ENCODE results near the gene HUNK.

HUNK gene

GRCh38 chr21:31920275-31920674 is 47.5 kb downstream of the HUNK start:
- no peak overlapping the region for H2BK12ac ChIP-seq (ENCODE audit: low read length)
- no peak overlapping the region for H3K9ac ChIP-seq (ENCODE audit: low read length)
- no peak overlapping the region for H3K18ac ChIP-seq (ENCODE audit: low read length)
- no peak overlapping the region for H4K8ac ChIP-seq (ENCODE audit: low read depth, low read length)
- no peaks in the 10 kb centered on the region for H3K4me1 ChIP-seq (ENCODE audit: control insufficient read depth in 1 of 2, insufficient read depth in 2 of 2, low read length in 2 of 2)
- H3K23ac ChIP-seq (ENCODE audit: low read length): no peak overlapping the region
- no peak overlapping the region for H2BK5ac ChIP-seq (ENCODE audit: low read depth, low read length, poor library complexity)
- H3K9me3 ChIP-seq (ENCODE audit: insufficient read depth, low read depth, low read length): peaks cover 2% of the 10 kb centered on the region
- no peak overlapping the region for H3K4me3 ChIP-seq (ENCODE audit: low read depth, low read length)
- H3K36me3 ChIP-seq (ENCODE audit: control insufficient read depth in 1 of 2, insufficient read depth in 2 of 2, low read length in 2 of 2): no peaks in the 10 kb centered on the region
- WGBS (ENCODE audit: extremely low coverage, insufficient coverage, insufficient read length): no CpG with 5 or more reads among the region's 1 CpG
- H3K4ac ChIP-seq (ENCODE audit: low read depth, low read length): no peak overlapping the region
- no peak overlapping the region for H4K12ac ChIP-seq (ENCODE audit: low read depth, low read length)
- no peak overlapping the region for H2BK120ac ChIP-seq (ENCODE audit: insufficient read depth, low read length, poor library complexity)
- no peak overlapping the region for H3K4me2 ChIP-seq (ENCODE audit: low read length)
- no peak overlapping the region for H3K14ac ChIP-seq (ENCODE audit: low read length)
- H3K79me1 ChIP-seq (ENCODE audit: low read length): no peaks in the 10 kb centered on the region
- peak in 1 of 2 donors; percentile 65 for DNase-seq
- no peak overlapping the region for H4K91ac ChIP-seq (ENCODE audit: low read depth, low read length)
- H2AFZ ChIP-seq (ENCODE audit: insufficient read depth, low read length, poor library complexity): no peak overlapping the region
- no peak overlapping the region for H2AK5ac ChIP-seq (ENCODE audit: low read length)
- H3K79me2 ChIP-seq (ENCODE audit: control insufficient read depth, insufficient read depth, low read length, poor library complexity): no peaks in the 10 kb centered on the region
- H3K27me3 ChIP-seq (ENCODE audit: insufficient read depth, low read length): no peaks in the 10 kb centered on the region
- H3K27ac ChIP-seq (ENCODE audit: low read depth, low read length): no peak overlapping the region

GRCh38 chr21:31921079-31921478 is 48.3 kb downstream of the HUNK start:
- Histone ChIP-seq H2BK12ac (ENCODE audit: low read length) (no peak overlapping the region), H3K23ac (ENCODE audit: low read length) (no peak overlapping the region), H3K9ac (ENCODE audit: low read length) (no peak overlapping the region), H2BK5ac (ENCODE audit: low read depth, low read length, poor library complexity) (no peak overlapping the region), H3K27ac (ENCODE audit: low read depth, low read length) (no peak overlapping the region), H3K4me1 (ENCODE audit: control insufficient read depth in 1 of 2, insufficient read depth in 2 of 2, low read length in 2 of 2) (no peaks in the 10 kb centered on the region), H3K18ac (ENCODE audit: low read length) (no peak overlapping the region), H4K91ac (ENCODE audit: low read depth, low read length) (no peak overlapping the region), H3K27me3 (ENCODE audit: insufficient read depth, low read length) (no peaks in the 10 kb centered on the region), H3K79me1 (ENCODE audit: low read length) (no peaks in the 10 kb centered on the region), H3K9me3 (ENCODE audit: insufficient read depth, low read depth, low read length) (peaks cover 2% of the 10 kb centered on the region), H2BK120ac (ENCODE audit: insufficient read depth, low read length, poor library complexity) (no peak overlapping the region), H2AK5ac (ENCODE audit: low read length) (no peak overlapping the region), H3K36me3 (ENCODE audit: control insufficient read depth in 1 of 2, insufficient read depth in 2 of 2, low read length in 2 of 2) (no peaks in the 10 kb centered on the region), H3K4me2 (ENCODE audit: low read length) (no peak overlapping the region), H3K4me3 (ENCODE audit: low read depth, low read length) (no peak overlapping the region), H2AFZ (ENCODE audit: insufficient read depth, low read length, poor library complexity) (no peak overlapping the region), H4K12ac (ENCODE audit: low read depth, low read length) (no peak overlapping the region), H3K14ac (ENCODE audit: low read length) (no peak overlapping the region), H3K79me2 (ENCODE audit: control insufficient read depth, insufficient read depth, low read length, poor library complexity) (no peaks in the 10 kb centered on the region), H3K4ac (ENCODE audit: low read depth, low read length) (no peak overlapping the region), H4K8ac (ENCODE audit: low read depth, low read length) (no peak overlapping the region)
- DNase-seq: peak; percentile 40 to 62
- no CpG with 5 or more reads among the region's 6 CpGs for WGBS (ENCODE audit: extremely low coverage, insufficient coverage, insufficient read length)

- peaks cover 2% of the 10 kb centered on the region for H3K9me3 ChIP-seq (ENCODE audit: insufficient read depth, low read depth, low read length)
- no peaks in the 10 kb centered on the region for H3K27me3 ChIP-seq (ENCODE audit: insufficient read depth, low read length)
- H3K27ac ChIP-seq (ENCODE audit: low read depth, low read length): no peak overlapping the region
- H3K4me3 ChIP-seq (ENCODE audit: low read depth, low read length): no peak overlapping the region
- H3K79me2 ChIP-seq (ENCODE audit: control insufficient read depth, insufficient read depth, low read length, poor library complexity): no peaks in the 10 kb centered on the region
- H2AK5ac ChIP-seq (ENCODE audit: low read length): no peak overlapping the region
- no peak overlapping the region for H3K4me2 ChIP-seq (ENCODE audit: low read length)
- no peak overlapping the region for H4K8ac ChIP-seq (ENCODE audit: low read depth, low read length)
- H2BK120ac ChIP-seq (ENCODE audit: insufficient read depth, low read length, poor library complexity): no peak overlapping the region
- DNase-seq: peak; percentile 70 to 74
- H3K4ac ChIP-seq (ENCODE audit: low read depth, low read length): no peak overlapping the region
- no peak overlapping the region for H2BK5ac ChIP-seq (ENCODE audit: low read depth, low read length, poor library complexity)
- no peak overlapping the region for H4K91ac ChIP-seq (ENCODE audit: low read depth, low read length)
- no peaks in the 10 kb centered on the region for H3K36me3 ChIP-seq (ENCODE audit: control insufficient read depth in 1 of 2, insufficient read depth in 2 of 2, low read length in 2 of 2)
- H2BK12ac ChIP-seq (ENCODE audit: low read length): no peak overlapping the region
- H3K9ac ChIP-seq (ENCODE audit: low read length): no peak overlapping the region
- no peaks in the 10 kb centered on the region for H3K79me1 ChIP-seq (ENCODE audit: low read length)
- no peak overlapping the region for H4K12ac ChIP-seq (ENCODE audit: low read depth, low read length)
- no CpG with 5 or more reads among the region's 10 CpGs for WGBS (ENCODE audit: extremely low coverage, insufficient coverage, insufficient read length)
- no peak overlapping the region for H3K18ac ChIP-seq (ENCODE audit: low read length)
- no peak overlapping the region for H3K23ac ChIP-seq (ENCODE audit: low read length)
- no peak overlapping the region for H2AFZ ChIP-seq (ENCODE audit: insufficient read depth, low read length, poor library complexity)
- peaks cover 0 to 1% of the 10 kb centered on the region in 2 experiments for H3K4me1 ChIP-seq (ENCODE audit: control insufficient read depth in 1 of 2, insufficient read depth in 2 of 2, low read length in 2 of 2)
- H3K14ac ChIP-seq (ENCODE audit: low read length): no peak overlapping the region
These were observed 50.1 kb downstream of the HUNK start for GRCh38 chr21:31922881-31923280.

- WGBS (ENCODE audit: extremely low coverage, insufficient coverage, insufficient read length): no CpG with 5 or more reads among the region's 3 CpGs
- Histone ChIP-seq H3K14ac (ENCODE audit: low read length) (no peak overlapping the region), H3K27ac (ENCODE audit: low read depth, low read length) (no peak overlapping the region), H2BK120ac (ENCODE audit: insufficient read depth, low read length, poor library complexity) (no peak overlapping the region), H3K79me2 (ENCODE audit: control insufficient read depth, insufficient read depth, low read length, poor library complexity) (no peaks in the 10 kb centered on the region), H3K27me3 (ENCODE audit: insufficient read depth, low read length) (no peaks in the 10 kb centered on the region), H3K9ac (ENCODE audit: low read length) (no peak overlapping the region), H4K8ac (ENCODE audit: low read depth, low read length) (no peak overlapping the region), H2AK5ac (ENCODE audit: low read length) (no peak overlapping the region), H3K23ac (ENCODE audit: low read length) (no peak overlapping the region), H3K79me1 (ENCODE audit: low read length) (no peaks in the 10 kb centered on the region), H3K4me3 (ENCODE audit: low read depth, low read length) (no peak overlapping the region), H4K12ac (ENCODE audit: low read depth, low read length) (no peak overlapping the region), H2BK5ac (ENCODE audit: low read depth, low read length, poor library complexity) (no peak overlapping the region), H2AFZ (ENCODE audit: insufficient read depth, low read length, poor library complexity) (no peak overlapping the region), H3K9me3 (ENCODE audit: insufficient read depth, low read depth, low read length) (peaks cover 2% of the 10 kb centered on the region), H3K36me3 (ENCODE audit: control insufficient read depth in 1 of 2, insufficient read depth in 2 of 2, low read length in 2 of 2) (no peaks in the 10 kb centered on the region), H4K91ac (ENCODE audit: low read depth, low read length) (no peak overlapping the region), H3K4me2 (ENCODE audit: low read length) (no peak overlapping the region), H3K18ac (ENCODE audit: low read length) (no peak overlapping the region), H3K4me1 (ENCODE audit: control insufficient read depth in 1 of 2, insufficient read depth in 2 of 2, low read length in 2 of 2) (peaks cover 0 to 3% of the 10 kb centered on the region in 2 experiments), H2BK12ac (ENCODE audit: low read length) (no peak overlapping the region), H3K4ac (ENCODE audit: low read depth, low read length) (no peak overlapping the region)
- DNase-seq: no peak
These were observed 50.9 kb downstream of the HUNK start for GRCh38 chr21:31923756-31924155.

All from trophoblast cell (in vitro differentiated cells and primary cell).